ENCODE results near the gene LAMB1.

GRCh38 chr7:107982042-107982840 lies 20.7 kb downstream of the LAMB1 start:
- TF ChIP-seq POLR2AphosphoS5 (IDR thresholded peaks at IDR 0.05; ENCODE audit: low read depth, low read length) (no peak), TAF1 (IDR thresholded peaks at IDR 0.05; ENCODE audit: low read depth, low read length) (no peak), POLR2A (IDR thresholded peaks at IDR 0.05; ENCODE audit: low read depth, low read length) (no peak), SPI1 (IDR thresholded peaks at IDR 0.05; ENCODE audit: low read depth, low read length) (no peak)
